ENCODE measurements around the gene MOV10L1.

DNA sequence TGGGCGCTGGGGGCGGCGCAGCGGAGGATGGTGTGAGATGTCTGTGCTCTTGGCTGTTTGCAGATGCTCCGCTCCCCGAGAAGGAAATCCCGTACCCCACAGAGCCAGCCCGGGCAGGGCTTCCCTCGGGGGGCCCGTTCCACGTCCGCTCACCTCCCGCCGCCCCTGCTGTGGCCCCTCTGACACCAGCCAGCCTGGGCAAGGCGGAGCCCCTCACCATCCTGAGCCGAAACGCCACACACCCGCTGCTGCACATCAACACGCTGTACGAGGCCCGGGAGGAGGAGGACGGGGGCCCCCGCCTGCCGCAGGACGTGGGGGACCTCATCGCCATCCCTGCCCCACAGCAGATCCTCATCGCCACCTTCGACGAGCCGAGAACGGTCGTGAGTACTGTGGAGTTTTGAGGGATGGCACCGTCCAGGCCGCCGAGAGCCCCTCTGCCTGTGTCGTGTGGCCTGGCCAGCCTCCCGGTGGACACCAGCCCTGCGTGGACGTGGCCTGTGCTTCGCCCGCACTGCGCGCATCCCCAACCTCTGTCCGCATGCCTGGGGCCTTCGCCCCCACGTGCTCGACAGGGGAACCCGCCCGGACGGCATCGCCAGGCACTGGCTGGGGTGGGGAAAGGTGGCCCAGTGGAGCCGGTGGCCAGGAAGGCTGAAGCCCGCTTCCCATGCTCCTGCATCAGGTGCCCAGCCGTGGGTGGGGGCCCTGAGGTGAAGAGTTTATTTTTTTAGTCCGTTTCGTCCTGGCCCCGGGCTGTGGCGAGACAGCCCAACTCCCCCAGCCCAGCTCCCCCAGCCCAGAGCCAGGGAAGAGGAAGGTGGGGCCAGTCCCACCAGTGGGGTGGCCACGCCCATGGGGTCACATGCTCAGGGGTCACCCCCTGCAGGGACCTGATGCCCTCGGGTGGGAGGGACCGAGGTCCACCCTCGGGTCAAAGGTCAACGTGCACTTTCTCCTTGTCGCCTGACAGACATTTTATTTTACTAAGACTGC, 89.4 kb downstream of the MOV10L1 start:
- TF ChIP-seq, protein P1, sequence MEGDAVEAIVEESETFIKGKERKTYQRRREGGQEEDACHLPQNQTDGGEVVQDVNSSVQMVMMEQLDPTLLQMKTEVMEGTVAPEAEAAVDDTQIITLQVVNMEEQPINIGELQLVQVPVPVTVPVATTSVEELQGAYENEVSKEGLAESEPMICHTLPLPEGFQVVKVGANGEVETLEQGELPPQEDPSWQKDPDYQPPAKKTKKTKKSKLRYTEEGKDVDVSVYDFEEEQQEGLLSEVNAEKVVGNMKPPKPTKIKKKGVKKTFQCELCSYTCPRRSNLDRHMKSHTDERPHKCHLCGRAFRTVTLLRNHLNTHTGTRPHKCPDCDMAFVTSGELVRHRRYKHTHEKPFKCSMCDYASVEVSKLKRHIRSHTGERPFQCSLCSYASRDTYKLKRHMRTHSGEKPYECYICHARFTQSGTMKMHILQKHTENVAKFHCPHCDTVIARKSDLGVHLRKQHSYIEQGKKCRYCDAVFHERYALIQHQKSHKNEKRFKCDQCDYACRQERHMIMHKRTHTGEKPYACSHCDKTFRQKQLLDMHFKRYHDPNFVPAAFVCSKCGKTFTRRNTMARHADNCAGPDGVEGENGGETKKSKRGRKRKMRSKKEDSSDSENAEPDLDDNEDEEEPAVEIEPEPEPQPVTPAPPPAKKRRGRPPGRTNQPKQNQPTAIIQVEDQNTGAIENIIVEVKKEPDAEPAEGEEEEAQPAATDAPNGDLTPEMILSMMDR (IDR thresholded peaks at IDR 0.05; ENCODE audit: extremely low read depth in 1 of 2, insufficient read depth in 1 of 2, low read depth in 1 of 2, low read length in 2 of 2), result no peak
- TF ChIP-seq POLR2A (IDR thresholded peaks at IDR 0.05; ENCODE audit: low read depth, low read length), result no peak
- no peak for TF ChIP-seq EZH2 (IDR thresholded peaks at IDR 0.05; ENCODE audit: borderline replicate concordance, low read depth, low read length, severe bottlenecking)
- no peak for TF ChIP-seq FOS (IDR thresholded peaks at IDR 0.05; ENCODE audit: borderline replicate concordance, insufficient read depth, low read length)
- TF ChIP-seq, protein P2, sequence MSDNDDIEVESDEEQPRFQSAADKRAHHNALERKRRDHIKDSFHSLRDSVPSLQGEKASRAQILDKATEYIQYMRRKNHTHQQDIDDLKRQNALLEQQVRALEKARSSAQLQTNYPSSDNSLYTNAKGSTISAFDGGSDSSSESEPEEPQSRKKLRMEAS (IDR thresholded peaks at IDR 0.05; ENCODE audit: insufficient read depth, insufficient read length), result no peak

Data from endothelial cell of umbilical vein (primary cell).